OCI-LY7 (cell line): Measurements from ENCODE around the gene SLC22A13.

Experiments
- EZH2phosphoT487 ChIP-seq: fragments of 200-600 bp; sonication (generic); IDR thresholded peaks from 2 replicates; pipeline ENCODE4 v1.6.1; 2018; ENCODE audit warnings: low read depth, borderline replicate concordance, mild to moderate bottlenecking, mixed run types, antibody characterized with exemption, low read length, moderate library complexity, mixed read lengths
- TF ChIP-seq, protein P1 (sequence below): fragments of 200-600 bp; sonication (generic); conservative IDR thresholded peaks from 2 replicates; pipeline ENCODE4 v1.5.1; 2014; ENCODE audit warnings: mild to moderate bottlenecking, antibody characterized with exemption, low read length, moderate library complexity, mixed read lengths

DNA sequence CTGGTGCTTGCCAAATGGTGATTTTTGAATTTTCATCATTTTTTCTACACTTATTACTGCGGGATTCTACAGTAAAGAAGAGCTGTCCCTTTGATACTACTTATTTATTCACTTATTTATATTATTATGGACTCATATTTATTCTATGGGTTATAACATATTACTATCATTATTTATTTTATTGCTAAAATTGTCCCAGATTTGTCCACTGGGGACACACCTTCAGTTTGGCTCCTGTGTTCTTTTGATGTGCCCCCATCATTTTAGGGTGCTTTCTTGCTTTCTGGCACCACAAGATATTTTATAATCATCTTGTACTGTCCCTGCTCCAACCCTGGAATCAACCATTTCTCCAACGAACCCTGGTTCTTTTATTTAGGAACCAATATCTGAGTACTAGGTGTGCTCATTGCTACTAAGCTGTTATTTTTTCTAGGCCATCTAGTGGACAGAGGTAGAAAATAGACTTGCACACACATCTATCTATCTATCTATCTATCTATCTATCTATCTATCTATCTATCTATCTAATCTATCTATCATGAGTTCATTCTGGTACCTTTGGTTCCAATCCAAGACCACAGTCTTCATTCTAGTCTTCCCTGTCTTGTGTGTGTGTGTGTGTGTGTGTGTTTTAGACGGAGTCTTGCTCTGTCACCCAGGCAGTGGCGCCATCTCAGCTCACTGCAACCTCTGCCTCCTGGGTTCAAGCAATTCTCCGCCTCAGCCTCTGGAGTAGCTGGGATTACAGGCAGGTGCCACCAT, 32.5 kb downstream of the SLC22A13 start:
- TF ChIP-seq, protein P1, sequence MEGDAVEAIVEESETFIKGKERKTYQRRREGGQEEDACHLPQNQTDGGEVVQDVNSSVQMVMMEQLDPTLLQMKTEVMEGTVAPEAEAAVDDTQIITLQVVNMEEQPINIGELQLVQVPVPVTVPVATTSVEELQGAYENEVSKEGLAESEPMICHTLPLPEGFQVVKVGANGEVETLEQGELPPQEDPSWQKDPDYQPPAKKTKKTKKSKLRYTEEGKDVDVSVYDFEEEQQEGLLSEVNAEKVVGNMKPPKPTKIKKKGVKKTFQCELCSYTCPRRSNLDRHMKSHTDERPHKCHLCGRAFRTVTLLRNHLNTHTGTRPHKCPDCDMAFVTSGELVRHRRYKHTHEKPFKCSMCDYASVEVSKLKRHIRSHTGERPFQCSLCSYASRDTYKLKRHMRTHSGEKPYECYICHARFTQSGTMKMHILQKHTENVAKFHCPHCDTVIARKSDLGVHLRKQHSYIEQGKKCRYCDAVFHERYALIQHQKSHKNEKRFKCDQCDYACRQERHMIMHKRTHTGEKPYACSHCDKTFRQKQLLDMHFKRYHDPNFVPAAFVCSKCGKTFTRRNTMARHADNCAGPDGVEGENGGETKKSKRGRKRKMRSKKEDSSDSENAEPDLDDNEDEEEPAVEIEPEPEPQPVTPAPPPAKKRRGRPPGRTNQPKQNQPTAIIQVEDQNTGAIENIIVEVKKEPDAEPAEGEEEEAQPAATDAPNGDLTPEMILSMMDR: peak; percentile 82
- TF ChIP-seq EZH2phosphoT487: no peak
